Fibroblast of lung (primary cell): ENCODE results near the gene CHTF18. TPM values are rescaled to one million over a fixed set of nuclear protein-coding genes. Genes with fewer than 3 reads are reported as not detected.

ENCODE experiments used
- DNase-seq, 2 donors: peaks; one replicate each; pipeline versions ENCODE4 v3.0.0 to v3.0.0-alpha.2; 2010; ENCODE audit warnings: low read depth in 2 of 2
- H2AFZ ChIP-seq: 2 replicates; pipeline ENCODE4 v1.5.1; 2012; ENCODE audit warnings: low read length, control low read depth, inconsistent platforms
- H3K27ac ChIP-seq: 2 replicates; pipeline ENCODE4 v1.5.1; 2011; ENCODE audit warnings: low read length, control low read depth; ENCODE audit not compliant: insufficient read depth
- H3K27me3 ChIP-seq: 2 replicates; pipeline ENCODE4 v1.5.1; 2011; ENCODE audit warnings: mild to moderate bottlenecking, low read length; ENCODE audit not compliant: control insufficient read depth, insufficient read depth
- H3K36me3 ChIP-seq: 2 replicates; pipeline ENCODE4 v1.5.1; 2011; ENCODE audit warnings: low read length; ENCODE audit not compliant: control insufficient read depth, insufficient read depth
- H3K4me1 ChIP-seq: 2 replicates; pipeline ENCODE4 v1.5.1; 2011; ENCODE audit warnings: low read length; ENCODE audit not compliant: control insufficient read depth, insufficient read depth; ENCODE audit errors: extremely low read depth
- H3K4me2 ChIP-seq: 2 replicates; pipeline ENCODE4 v1.5.1; 2011; ENCODE audit warnings: low read length, control low read depth; ENCODE audit not compliant: insufficient read depth; ENCODE audit errors: extremely low read depth
- H3K4me3 ChIP-seq, 4 experiments: fragments of 200-600 bp in 1 of 4; sonication (generic) in 1 of 4; replicated peaks in 1 of 4; 2 replicates each; pipeline ENCODE4 v1.5.1; 2011 to 2016; ENCODE audit warnings: low read length in 4 of 4, low read depth in 3 of 4, mild to moderate bottlenecking in 3 of 4, control low read depth in 2 of 4, inconsistent platforms in 1 of 4, mixed read lengths in 1 of 4; ENCODE audit not compliant: insufficient read depth in 1 of 4; ENCODE audit errors: control extremely low read depth in 1 of 4
- H3K79me2 ChIP-seq: 2 replicates; pipeline ENCODE4 v1.5.1; 2012; ENCODE audit warnings: mild to moderate bottlenecking, low read length, inconsistent platforms; ENCODE audit not compliant: control insufficient read depth, insufficient read depth
- H3K9ac ChIP-seq: 2 replicates; pipeline ENCODE4 v1.5.1; 2011; ENCODE audit warnings: mild to moderate bottlenecking, low read length, control low read depth; ENCODE audit not compliant: insufficient read depth
- H3K9me3 ChIP-seq: 2 replicates; pipeline ENCODE4 v1.5.1; 2012; ENCODE audit warnings: low read depth, low read length; ENCODE audit not compliant: control insufficient read depth, insufficient read depth
- H4K20me1 ChIP-seq: 2 replicates; pipeline ENCODE4 v1.5.1; 2011; ENCODE audit warnings: low read length; ENCODE audit not compliant: control insufficient read depth, insufficient read depth; ENCODE audit errors: extremely low read depth
- EZH2 ChIP-seq: IDR thresholded peaks from 2 replicates; pipeline ENCODE4 v1.5.1; 2012; ENCODE audit warnings: low read length, control low read depth, mild to moderate bottlenecking; ENCODE audit errors: missing control alignments
- polyA plus RNA-seq, 2 donors: library from polyadenylated mRNA; depleted of rRNA in 1 of 2; stranded (reverse) in 1 of 2; unstranded in 1 of 2; fragments of >200 nt; gene quantifications; 2 replicates each; pipeline ENCODE4 v1.2.1, GENCODE V29; 2011 to 2012; ENCODE audit warnings: missing spikeins in 1 of 2
- total RNA-seq: library from RNA; depleted of rRNA; stranded (reverse); fragments of >200 nt; gene quantifications from 2 replicates; pipeline ENCODE4 v1.2.1, GENCODE V29; 2014
- TF ChIP-seq, protein P1 (sequence below), 2 donors: IDR thresholded peaks in 1 of 2; conservative IDR thresholded peaks in 1 of 2; 1 replicate in 1 of 2; 2 replicates in 1 of 2; pipeline ENCODE4 v1.5.1; 2011 to 2012; ENCODE audit warnings: low read length in 2 of 2, control low read depth in 1 of 2, inconsistent platforms in 1 of 2, low read depth in 1 of 2, mild to moderate bottlenecking in 1 of 2

Gene CHTF18
- total and polyA plus RNA-seq, 2 donors (not counting 1 experiment from before 2014, with no cell fraction given) = 1.1 to 4.3 TPM

DNA sequence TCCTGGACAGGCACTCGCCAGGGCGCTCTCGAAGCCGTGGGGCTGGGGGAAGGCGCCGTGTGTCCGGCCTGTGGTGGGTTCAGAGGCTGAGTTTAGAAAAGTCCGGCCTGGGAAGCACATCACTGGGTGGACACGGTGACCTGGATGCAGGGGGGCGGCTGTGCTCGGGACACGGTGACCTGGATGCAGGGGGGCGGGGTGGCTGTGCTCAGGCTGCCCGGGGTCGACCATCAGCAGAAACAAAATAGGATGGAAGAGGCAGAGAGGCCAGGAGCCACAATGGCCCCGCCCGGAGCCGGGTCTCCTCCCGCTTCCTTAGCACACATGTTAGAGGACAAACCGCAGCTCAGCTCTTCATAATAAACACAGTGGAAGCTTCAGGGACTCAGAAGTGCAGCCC lies 55.4 kb downstream of the CHTF18 start:
- no peak for TF ChIP-seq EZH2
- TF ChIP-seq, protein P1, sequence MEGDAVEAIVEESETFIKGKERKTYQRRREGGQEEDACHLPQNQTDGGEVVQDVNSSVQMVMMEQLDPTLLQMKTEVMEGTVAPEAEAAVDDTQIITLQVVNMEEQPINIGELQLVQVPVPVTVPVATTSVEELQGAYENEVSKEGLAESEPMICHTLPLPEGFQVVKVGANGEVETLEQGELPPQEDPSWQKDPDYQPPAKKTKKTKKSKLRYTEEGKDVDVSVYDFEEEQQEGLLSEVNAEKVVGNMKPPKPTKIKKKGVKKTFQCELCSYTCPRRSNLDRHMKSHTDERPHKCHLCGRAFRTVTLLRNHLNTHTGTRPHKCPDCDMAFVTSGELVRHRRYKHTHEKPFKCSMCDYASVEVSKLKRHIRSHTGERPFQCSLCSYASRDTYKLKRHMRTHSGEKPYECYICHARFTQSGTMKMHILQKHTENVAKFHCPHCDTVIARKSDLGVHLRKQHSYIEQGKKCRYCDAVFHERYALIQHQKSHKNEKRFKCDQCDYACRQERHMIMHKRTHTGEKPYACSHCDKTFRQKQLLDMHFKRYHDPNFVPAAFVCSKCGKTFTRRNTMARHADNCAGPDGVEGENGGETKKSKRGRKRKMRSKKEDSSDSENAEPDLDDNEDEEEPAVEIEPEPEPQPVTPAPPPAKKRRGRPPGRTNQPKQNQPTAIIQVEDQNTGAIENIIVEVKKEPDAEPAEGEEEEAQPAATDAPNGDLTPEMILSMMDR (conservative IDR thresholded peaks at IDR 0.05 in 1 of 2, IDR thresholded peaks at IDR 0.05 in 1 of 2; ENCODE audit: low read depth in 1 of 2, low read length in 2 of 2) = no peak
- Histone ChIP-seq H3K36me3 (no peaks in the 10 kb centered on the region), H3K9ac (no peak overlapping the region), H4K20me1 (no peaks in the 10 kb centered on the region), H3K4me2 (no peak overlapping the region), H3K27me3 (no peaks in the 10 kb centered on the region), H3K4me1 (no peaks in the 10 kb centered on the region), H3K9me3 (no peaks in the 10 kb centered on the region), H3K4me3 (no peak overlapping the region), H3K79me2 (no peaks in the 10 kb centered on the region), H2AFZ (no peak overlapping the region), H3K27ac (no peak overlapping the region)
- DNase-seq = no peak

- no peak overlapping the region for H3K27ac ChIP-seq
- H3K79me2 ChIP-seq = no peaks in the 10 kb centered on the region
- DNase-seq = no peak
- no peaks in the 10 kb centered on the region for H3K4me1 ChIP-seq
- H3K4me2 ChIP-seq = no peak overlapping the region
- no peaks in the 10 kb centered on the region for H3K9me3 ChIP-seq
- H3K27me3 ChIP-seq = no peaks in the 10 kb centered on the region
- H3K9ac ChIP-seq = no peak overlapping the region
- H4K20me1 ChIP-seq = no peaks in the 10 kb centered on the region
- H2AFZ ChIP-seq = no peak overlapping the region
- TF ChIP-seq, protein P1 (conservative IDR thresholded peaks at IDR 0.05 in 1 of 2, IDR thresholded peaks at IDR 0.05 in 1 of 2; ENCODE audit: low read depth in 1 of 2, low read length in 2 of 2) = no peak
- TF ChIP-seq EZH2 = no peak
- H3K36me3 ChIP-seq = no peaks in the 10 kb centered on the region
- no peak overlapping the region for H3K4me3 ChIP-seq
These were observed 56.4 kb downstream of the CHTF18 start for GRCh38 chr16:844638-845350.

GRCh38 chr16:845351-845745 lies 56.9 kb downstream of the CHTF18 start:
- Histone ChIP-seq H2AFZ (no peak overlapping the region), H4K20me1 (no peaks in the 10 kb centered on the region), H3K79me2 (no peaks in the 10 kb centered on the region), H3K4me2 (no peak overlapping the region), H3K4me3 (no peak overlapping the region), H3K36me3 (no peaks in the 10 kb centered on the region), H3K27ac (no peak overlapping the region), H3K9me3 (no peaks in the 10 kb centered on the region), H3K27me3 (no peaks in the 10 kb centered on the region), H3K9ac (no peak overlapping the region), H3K4me1 (no peaks in the 10 kb centered on the region)
- no peak for DNase-seq
- TF ChIP-seq EZH2 = no peak
- TF ChIP-seq, protein P1 (conservative IDR thresholded peaks at IDR 0.05 in 1 of 2, IDR thresholded peaks at IDR 0.05 in 1 of 2; ENCODE audit: low read depth in 1 of 2, low read length in 2 of 2) = no peak
